CD14-positive monocyte (primary cell): Measurements from ENCODE around the gene OLFM2. TPM values are rescaled to one million over a fixed set of nuclear protein-coding genes. Genes with fewer than 3 reads are reported as not detected.

Experiments used
- DNase-seq, 3 donors: peaks; one replicate each; pipeline ENCODE4 v3.0.0-alpha.2; 2011 to 2022
- H2AFZ ChIP-seq: 2 replicates; pipeline ENCODE4 v1.6.0; 2012; ENCODE audit warnings: mild to moderate bottlenecking, low read depth, low read length, inconsistent platforms; ENCODE audit not compliant: insufficient read depth, poor library complexity, severe bottlenecking
- H3K27ac ChIP-seq, 2 donors: 1 replicate in 1 of 2; 2 replicates in 1 of 2; pipeline ENCODE4 v1.5.1; 2012 to 2013; ENCODE audit warnings: low read length in 2 of 2, control low read depth in 1 of 2, inconsistent platforms in 1 of 2, low read depth in 1 of 2, mild to moderate bottlenecking in 1 of 2
- H3K27me3 ChIP-seq, 2 donors: one replicate each; pipeline versions ENCODE4 v1.6.0 to v1.6.1; 2011 to 2013; ENCODE audit warnings: low read length in 2 of 2; ENCODE audit not compliant: control insufficient read depth in 2 of 2, insufficient read depth in 2 of 2
- H3K36me3 ChIP-seq, 2 donors: replicated peaks in 1 of 2; 1 replicate in 1 of 2; 2 replicates in 1 of 2; pipeline versions ENCODE4 v1.5.1 to v1.6.1; 2012 to 2013; ENCODE audit warnings: low read length in 2 of 2, control low read depth in 1 of 2, inconsistent platforms in 1 of 2, mild to moderate bottlenecking in 1 of 2; ENCODE audit not compliant: insufficient read depth in 2 of 2, control insufficient read depth in 1 of 2
- H3K4me1 ChIP-seq, 2 donors: 1 replicate in 1 of 2; 2 replicates in 1 of 2; pipeline versions ENCODE4 v1.5.1 to v1.6.1; 2012 to 2013; ENCODE audit warnings: low read length in 2 of 2, control low read depth in 1 of 2, inconsistent platforms in 1 of 2, mild to moderate bottlenecking in 1 of 2, moderate library complexity in 1 of 2; ENCODE audit not compliant: insufficient read depth in 2 of 2, control insufficient read depth in 1 of 2
- H3K4me2 ChIP-seq: replicated peaks from 2 replicates; pipeline ENCODE3; 2012; ENCODE audit warnings: low read length, moderate library complexity, mild to moderate bottlenecking; ENCODE audit not compliant: poor library complexity, severe bottlenecking; ENCODE audit errors: extremely low read depth
- H3K4me3 ChIP-seq, 3 experiments: fragments of 200-600 bp in 1 of 3; sonication (generic) in 1 of 3; replicated peaks in 1 of 3; 1 replicate in 2 of 3; 2 replicates in 1 of 3; pipeline ENCODE4 v1.5.1; 2011 to 2013; ENCODE audit warnings: low read length in 3 of 3, mild to moderate bottlenecking in 3 of 3, control low read depth in 2 of 3, low read depth in 2 of 3, inconsistent platforms in 1 of 3, moderate library complexity in 1 of 3
- H3K79me2 ChIP-seq: 2 replicates; pipeline ENCODE4 v1.6.0; 2012; ENCODE audit warnings: mild to moderate bottlenecking, control low read depth, inconsistent platforms, low read length, moderate library complexity; ENCODE audit not compliant: insufficient read depth
- H3K9ac ChIP-seq: 2 replicates; pipeline ENCODE4 v1.6.0; 2017; ENCODE audit warnings: low read length, mild to moderate bottlenecking; ENCODE audit not compliant: insufficient read depth, poor library complexity, severe bottlenecking
- H3K9me3 ChIP-seq, 2 donors: replicated peaks in 1 of 2; 1 replicate in 1 of 2; 2 replicates in 1 of 2; pipeline versions ENCODE4 v1.5.1 to v1.6.1; 2012 to 2013; ENCODE audit warnings: low read length in 2 of 2, control low read depth in 1 of 2; ENCODE audit not compliant: control insufficient read depth in 1 of 2, insufficient read depth in 1 of 2
- H4K20me1 ChIP-seq: 2 replicates; pipeline ENCODE4 v1.6.0; 2012; ENCODE audit warnings: mild to moderate bottlenecking, low read length, control low read depth, moderate library complexity; ENCODE audit not compliant: insufficient read depth
- H3K27ac Mint-ChIP-seq, 7 donors: one replicate each; pipeline ENCODE4 v1.8.0; 2020; ENCODE audit warnings: mild to moderate bottlenecking in 7 of 7, mixed read lengths in 7 of 7, moderate library complexity in 6 of 7, inconsistent platforms in 2 of 7
- H3K27me3 Mint-ChIP-seq, 3 donors: one replicate each; pipeline ENCODE4 v1.8.0; 2021 to 2022; ENCODE audit warnings: low read depth in 3 of 3, mild to moderate bottlenecking in 3 of 3, mixed read lengths in 3 of 3, moderate library complexity in 3 of 3, inconsistent platforms in 1 of 3
- H3K36me3 Mint-ChIP-seq, 2 donors: one replicate each; pipeline ENCODE4 v1.8.0; 2020; ENCODE audit warnings: mixed read lengths in 2 of 2, inconsistent platforms in 1 of 2, mild to moderate bottlenecking in 1 of 2
- H3K4me1 Mint-ChIP-seq: one replicate; pipeline ENCODE4 v1.8.0; 2020; ENCODE audit warnings: mild to moderate bottlenecking, mixed read lengths
- H3K4me3 Mint-ChIP-seq, 2 donors: one replicate each; pipeline ENCODE4 v1.8.0; 2020; ENCODE audit warnings: mild to moderate bottlenecking in 2 of 2, mixed read lengths in 2 of 2, moderate library complexity in 1 of 2
- H3K9me3 Mint-ChIP-seq, 7 donors: one replicate each; pipeline ENCODE4 v1.8.0; 2020 to 2022; ENCODE audit warnings: mixed read lengths in 7 of 7, mild to moderate bottlenecking in 6 of 7, moderate library complexity in 6 of 7, inconsistent platforms in 2 of 7
- CTCF ChIP-seq: fragments of 200-600 bp; IDR thresholded peaks from one replicate; pipeline ENCODE4 v1.8.0; 2022; ENCODE audit warnings: antibody characterized with exemption, mild to moderate bottlenecking
- WGBS: methylation state at CpG from one replicate; pipeline ENCODE4 v1.1.5; 2013; ENCODE audit warnings: missing lambda C conversion rate; ENCODE audit not compliant: insufficient coverage; 5-methylcytosine and 5-hydroxymethylcytosine counted together
- intact Hi-C, 2 donors: fragments of 100-400 bp; cut with micrococcal nuclease; formaldehyde crosslinking; loops; one replicate each; pipeline versions ENCODE4 v1.15.0 to v1.15.1; 2023
- polyA plus RNA-seq, 3 donors: library from polyadenylated mRNA; depleted of rRNA in 1 of 3; unstranded in 2 of 3; stranded (reverse) in 1 of 3; fragments of 300-500 nt in 2 of 3; fragments of >200 nt in 1 of 3; fragmentation: Illumina TruSeq in 2 of 3; gene quantifications; 1 replicate in 2 of 3; 2 replicates in 1 of 3; pipeline ENCODE4 v1.2.3, GENCODE V29; 2012 to 2021

The OLFM2 gene
- polyA plus RNA-seq, 3 donors = not detected

DNA sequence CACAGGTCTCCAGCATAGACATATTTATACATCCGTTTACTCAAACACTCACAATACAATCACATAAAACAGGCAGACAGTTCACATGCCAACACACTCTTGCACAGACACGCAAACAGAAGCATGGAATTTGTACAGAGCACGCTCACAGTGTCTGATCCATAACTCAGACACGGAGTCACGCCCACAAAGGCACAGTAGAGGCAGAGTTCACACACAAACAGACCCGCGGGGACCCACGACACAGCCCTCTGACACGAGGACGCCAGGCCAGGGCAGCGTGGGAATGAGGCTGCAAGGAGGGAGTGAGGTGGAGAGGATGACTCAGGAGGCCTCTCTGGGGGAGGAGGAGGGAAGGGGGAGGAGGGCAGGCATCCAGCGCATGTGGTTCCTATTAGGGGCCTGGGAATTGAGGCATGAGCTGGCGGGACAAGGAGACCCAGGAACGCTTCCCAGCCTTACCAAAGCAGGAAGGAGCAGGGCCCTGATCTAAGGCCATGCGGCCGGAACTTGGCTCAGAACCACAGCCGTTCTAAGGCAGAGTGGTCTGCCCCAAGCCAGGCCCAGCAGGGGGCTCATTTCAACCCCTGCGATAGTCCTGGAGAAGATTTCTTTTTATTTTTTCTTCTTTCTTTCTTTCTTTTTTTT lies 9.1 kb upstream of the OLFM2 start:
- Mint-ChIP-seq H3K4me1 (peaks cover 5% of the 10 kb centered on the region), H3K27me3 (peaks cover 5 to 10% (median 9%) of the 10 kb centered on the region in 3 donors), H3K9me3 (peaks cover 3 to 14% (median 10%) of the 10 kb centered on the region in 7 donors), H3K36me3 (no peaks in the 10 kb centered on the region), H3K4me3 (no peak overlapping the region), H3K27ac (no peak overlapping the region)
- no peak overlapping the region for H2AFZ ChIP-seq
- H3K36me3 ChIP-seq = no peaks in the 10 kb centered on the region
- no peak overlapping the region for H3K4me3 ChIP-seq
- H3K4me1 ChIP-seq = no peaks in the 10 kb centered on the region
- intact Hi-C loops = no loop called here
- H3K9me3 ChIP-seq = peaks cover 0 to 8% of the 10 kb centered on the region in 2 donors
- 66% methylated on average over 16 of the region's 18 CpGs for WGBS
- no peak overlapping the region for H3K9ac ChIP-seq
- no peak overlapping the region for H3K27ac ChIP-seq
- H3K4me2 ChIP-seq = no peak overlapping the region
- no peaks in the 10 kb centered on the region for H3K79me2 ChIP-seq
- TF ChIP-seq CTCF = no peak
- no peaks in the 10 kb centered on the region for H3K27me3 ChIP-seq
- no peak for DNase-seq
- H4K20me1 ChIP-seq = no peaks in the 10 kb centered on the region

DNA sequence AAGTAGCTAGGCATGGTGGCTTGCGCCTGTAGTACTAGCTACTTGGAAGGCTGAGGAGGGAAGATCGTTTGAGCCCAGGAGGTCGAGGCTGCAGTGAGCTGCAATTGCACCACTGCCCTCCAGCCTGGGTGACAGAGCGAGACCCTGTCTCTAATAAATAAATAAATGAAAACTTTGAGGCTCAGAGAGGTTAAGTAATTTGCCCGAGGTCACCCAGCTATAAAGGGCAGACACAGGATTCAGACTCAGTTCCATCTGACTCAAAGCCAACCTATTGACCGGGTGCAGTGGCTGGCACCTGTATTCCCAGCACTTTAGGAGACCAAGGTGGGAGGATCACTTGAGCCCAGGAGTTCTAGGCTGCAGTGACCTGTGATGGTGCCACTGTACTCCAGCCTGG lies 7.4 kb upstream of the OLFM2 start:
- Mint-ChIP-seq H3K27ac (no peak overlapping the region), H3K9me3 (peaks cover 4 to 14% (median 10%) of the 10 kb centered on the region in 7 donors), H3K4me3 (no peak overlapping the region), H3K36me3 (no peaks in the 10 kb centered on the region), H3K27me3 (peaks cover 11 to 15% (median 12%) of the 10 kb centered on the region in 3 donors), H3K4me1 (peaks cover 5% of the 10 kb centered on the region)
- Histone ChIP-seq H3K36me3 (no peaks in the 10 kb centered on the region), H3K4me1 (no peaks in the 10 kb centered on the region), H3K79me2 (no peaks in the 10 kb centered on the region), H4K20me1 (no peaks in the 10 kb centered on the region), H3K9ac (no peak overlapping the region), H3K9me3 (peaks cover 0 to 8% of the 10 kb centered on the region in 2 donors), H3K4me3 (no peak overlapping the region), H3K27me3 (peaks cover 0 to under 1% of the 10 kb centered on the region in 2 donors), H3K4me2 (no peak overlapping the region), H3K27ac (no peak overlapping the region), H2AFZ (no peak overlapping the region)
- no peak for DNase-seq
- 100% methylated on average over 1 of the region's 6 CpGs for WGBS
- no peak for TF ChIP-seq CTCF
- intact Hi-C loops = no loop called here
